HG03103 (cell line): Measurements from ENCODE around the gene C3orf20.

Experiments
- ATAC-seq: cut with Tn5 transposase; IDR thresholded peaks from one replicate; pipeline ENCODE4 v1.9.1; 2021; ENCODE audit warnings: low read depth; ENCODE audit not compliant: unreplicated experiment

Gene C3orf20

GRCh38 chr3:14792691-14793121, 117.8 kb downstream of the C3orf20 start:
- ATAC-seq = no peak

- ATAC-seq = no peak
Observed at GRCh38 chr3:14793126-14793857, 118.4 kb downstream of the C3orf20 start.

- no peak for ATAC-seq
Observed at GRCh38 chr3:14793858-14794234, 118.9 kb downstream of the C3orf20 start.

DNA sequence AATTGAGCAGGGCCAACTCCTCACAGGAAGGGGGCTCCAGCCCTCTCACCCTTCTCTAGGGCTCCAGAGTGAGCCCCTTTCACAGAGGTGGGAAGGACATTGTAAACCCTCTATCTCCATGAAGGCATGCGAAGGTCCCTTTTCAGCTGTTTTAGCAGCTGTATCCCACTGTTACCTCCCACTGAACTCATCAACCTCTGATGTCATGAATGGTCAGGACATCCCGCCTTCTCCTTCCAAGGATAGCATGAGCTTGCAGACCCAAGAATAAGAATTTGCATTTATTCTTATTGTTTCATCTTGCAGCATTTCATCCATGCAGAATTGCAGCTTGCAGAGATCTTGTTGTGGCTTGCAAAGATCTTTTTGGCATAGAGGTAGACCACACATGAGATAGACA, 119.5 kb downstream of the C3orf20 start:
- ATAC-seq = no peak

- no peak for ATAC-seq
Observed at GRCh38 chr3:14795996-14796395, 121.1 kb downstream of the C3orf20 start.

GRCh38 chr3:14796403-14797077, 121.6 kb downstream of the C3orf20 start:
- ATAC-seq = no peak

DNA sequence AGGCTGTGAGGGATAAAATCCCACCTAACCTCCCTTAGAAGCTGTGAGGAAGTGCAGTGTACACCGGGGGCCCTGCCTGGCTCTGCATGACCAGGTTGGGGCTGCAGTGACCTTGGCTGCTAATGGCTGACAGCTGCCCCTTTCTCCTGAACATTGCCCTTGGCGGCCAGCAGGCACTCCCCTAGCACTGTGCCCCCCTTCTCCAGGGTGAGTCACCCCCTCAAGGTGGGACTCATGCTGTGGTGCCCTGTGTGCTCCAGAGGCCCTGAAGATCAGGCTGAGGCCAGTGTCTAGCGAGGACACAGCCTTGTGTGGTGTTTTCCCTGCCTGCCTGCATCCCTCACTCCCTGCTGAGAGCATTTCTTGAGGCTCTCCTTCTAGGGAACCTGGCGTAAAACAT, 122.8 kb downstream of the C3orf20 start:
- no peak for ATAC-seq

DNA sequence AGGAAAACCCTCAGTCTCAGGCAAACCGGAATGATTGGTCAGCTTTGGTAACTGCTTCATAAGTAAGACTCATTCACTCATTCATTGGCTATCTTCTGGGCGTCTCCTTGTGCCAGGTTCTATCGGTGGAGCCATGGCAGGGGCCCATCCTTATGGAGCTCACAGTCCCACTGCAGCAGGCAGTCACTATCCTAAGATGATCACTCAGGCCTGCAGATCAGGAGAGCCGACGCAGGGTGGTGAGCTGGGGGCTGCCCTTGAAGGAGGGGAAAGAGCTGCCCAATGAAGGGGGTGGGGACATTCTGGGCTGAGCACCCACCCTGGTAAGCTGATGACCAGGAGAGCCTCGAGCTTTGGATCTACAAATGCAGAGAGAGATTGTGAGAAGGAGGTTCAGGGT, 123.3 kb downstream of the C3orf20 start:
- ATAC-seq = no peak

DNA sequence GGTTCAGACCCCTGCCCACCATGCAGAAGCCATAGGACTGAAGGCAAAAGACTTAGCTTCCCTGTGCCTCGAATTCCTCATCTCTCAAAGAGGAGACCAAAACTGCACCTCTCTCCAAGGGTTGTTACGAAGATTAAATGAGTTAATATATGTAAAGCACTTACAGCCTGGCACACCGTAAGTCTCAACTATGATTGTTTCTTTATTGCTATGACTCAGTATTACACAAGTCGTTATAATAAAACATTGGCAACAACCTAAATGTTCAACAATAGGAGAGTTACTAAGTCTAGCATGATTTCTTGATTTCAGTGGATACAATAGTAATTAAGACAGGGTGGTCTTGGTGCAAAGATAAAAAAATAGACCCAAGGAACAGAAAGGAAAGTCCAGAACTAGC, 124.2 kb downstream of the C3orf20 start:
- no peak for ATAC-seq

DNA sequence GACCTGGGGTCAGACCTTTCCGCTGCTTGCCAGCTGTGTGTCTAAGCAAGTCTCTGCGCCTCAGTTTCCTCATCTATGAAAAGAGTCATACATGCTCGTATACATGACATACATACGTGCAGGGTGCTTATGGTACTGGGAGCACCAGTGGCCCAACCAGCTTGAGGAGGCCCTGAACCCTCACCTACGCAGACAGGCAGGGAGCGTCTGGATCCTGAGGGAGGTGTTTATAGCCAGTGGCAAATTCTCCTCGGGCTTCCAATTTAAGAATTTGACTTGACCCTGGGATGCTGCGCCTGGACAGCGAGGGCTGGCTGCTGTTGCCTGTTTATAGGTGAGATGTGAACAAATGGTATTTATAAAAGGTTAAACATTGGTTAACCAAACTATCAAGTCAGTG, 126.1 kb downstream of the C3orf20 start:
- ATAC-seq = no peak

DNA sequence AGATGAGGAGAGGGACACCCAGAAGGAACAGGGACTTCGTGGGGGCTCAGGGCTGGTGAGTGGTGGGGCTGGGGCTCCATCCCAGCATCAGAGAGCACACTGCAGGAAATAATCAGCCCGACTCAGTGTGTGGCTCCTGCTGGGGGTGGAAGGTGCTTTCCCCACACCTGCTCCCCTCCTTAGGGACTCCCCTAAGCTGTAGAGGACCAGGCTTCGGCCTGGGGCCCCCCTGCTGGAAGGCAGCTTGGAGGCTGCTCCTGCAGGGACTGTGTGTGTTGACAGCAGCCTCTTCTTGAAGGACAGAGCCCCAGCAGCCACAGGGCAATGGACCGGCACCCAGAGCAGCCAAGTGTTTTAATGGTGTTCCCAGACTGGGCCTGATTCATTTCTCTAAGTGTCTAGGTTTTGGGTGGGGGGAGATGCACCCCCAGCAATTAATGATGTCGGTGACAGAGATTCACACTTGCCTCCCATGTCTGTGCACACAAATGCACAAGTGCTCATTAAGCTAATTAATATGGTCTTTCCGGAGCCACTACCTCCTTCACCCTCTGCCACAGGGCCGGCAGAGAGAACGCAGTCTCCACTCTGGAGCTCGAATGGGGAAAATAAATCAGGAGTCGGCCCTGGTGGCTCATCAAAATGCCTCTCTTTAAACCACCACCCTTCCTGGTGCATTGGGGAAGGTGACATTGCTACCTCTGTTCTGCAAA, 126.9 kb downstream of the C3orf20 start:
- ATAC-seq = no peak

DNA sequence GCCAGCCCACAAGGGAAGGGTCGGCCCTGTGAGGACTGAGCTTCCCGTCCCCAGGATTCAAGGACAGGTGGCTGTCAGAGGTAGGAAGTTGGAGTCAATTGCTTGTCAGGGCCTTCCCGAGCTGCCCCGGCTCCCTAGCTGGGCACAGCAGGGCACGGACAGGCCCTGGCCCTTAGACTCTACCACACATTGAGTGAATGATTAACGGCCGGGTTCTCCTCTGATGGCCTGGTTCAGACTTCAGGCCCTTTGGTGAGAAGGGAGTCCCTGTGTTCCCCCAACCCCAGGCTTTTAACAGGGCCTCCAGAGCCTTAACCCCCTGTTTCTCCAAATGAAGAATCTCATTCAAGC, 127.4 kb downstream of the C3orf20 start:
- ATAC-seq = no peak

DNA sequence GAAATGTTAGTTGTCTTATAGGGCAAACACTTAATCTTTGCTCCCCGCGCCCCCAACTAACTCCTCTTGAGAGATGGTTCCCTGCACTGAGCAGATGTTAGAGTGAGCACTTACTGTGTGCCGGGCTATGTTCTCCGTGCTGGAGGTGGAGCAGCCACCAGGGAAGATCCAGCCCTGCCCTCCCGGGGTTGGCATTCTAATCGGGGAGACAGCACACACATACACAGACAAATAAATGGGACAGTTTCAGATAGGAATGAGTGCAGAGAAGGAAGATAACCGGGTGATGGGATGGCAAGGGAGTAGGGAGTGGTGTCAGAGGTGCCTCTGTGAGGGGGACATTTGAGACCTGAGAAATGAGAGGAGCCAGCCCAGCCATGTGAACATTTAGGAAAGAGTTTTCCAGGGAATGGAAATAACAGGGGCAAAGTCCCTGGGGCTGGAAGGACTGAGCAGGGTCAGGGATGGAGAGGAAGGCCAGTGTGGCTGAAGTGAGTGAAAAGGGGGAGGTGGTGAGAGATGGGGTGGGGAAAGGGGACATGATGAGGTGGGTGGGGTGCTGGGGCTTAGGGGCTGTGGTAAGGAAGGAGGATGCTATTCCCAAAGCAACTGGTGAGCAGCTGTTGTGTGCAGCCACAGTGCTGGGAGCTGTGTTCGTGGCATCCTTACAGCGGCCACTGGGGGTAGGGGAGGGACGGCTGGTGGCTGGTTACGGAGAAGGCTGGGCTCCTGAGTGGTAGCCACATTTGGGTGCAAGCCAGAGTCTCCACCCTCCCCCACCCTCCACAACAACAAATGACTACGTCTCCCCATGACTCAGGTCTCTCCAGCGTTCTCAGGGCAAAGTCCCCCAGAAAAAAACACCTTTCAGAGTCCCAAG, 128.4 kb downstream of the C3orf20 start:
- ATAC-seq = no peak

DNA sequence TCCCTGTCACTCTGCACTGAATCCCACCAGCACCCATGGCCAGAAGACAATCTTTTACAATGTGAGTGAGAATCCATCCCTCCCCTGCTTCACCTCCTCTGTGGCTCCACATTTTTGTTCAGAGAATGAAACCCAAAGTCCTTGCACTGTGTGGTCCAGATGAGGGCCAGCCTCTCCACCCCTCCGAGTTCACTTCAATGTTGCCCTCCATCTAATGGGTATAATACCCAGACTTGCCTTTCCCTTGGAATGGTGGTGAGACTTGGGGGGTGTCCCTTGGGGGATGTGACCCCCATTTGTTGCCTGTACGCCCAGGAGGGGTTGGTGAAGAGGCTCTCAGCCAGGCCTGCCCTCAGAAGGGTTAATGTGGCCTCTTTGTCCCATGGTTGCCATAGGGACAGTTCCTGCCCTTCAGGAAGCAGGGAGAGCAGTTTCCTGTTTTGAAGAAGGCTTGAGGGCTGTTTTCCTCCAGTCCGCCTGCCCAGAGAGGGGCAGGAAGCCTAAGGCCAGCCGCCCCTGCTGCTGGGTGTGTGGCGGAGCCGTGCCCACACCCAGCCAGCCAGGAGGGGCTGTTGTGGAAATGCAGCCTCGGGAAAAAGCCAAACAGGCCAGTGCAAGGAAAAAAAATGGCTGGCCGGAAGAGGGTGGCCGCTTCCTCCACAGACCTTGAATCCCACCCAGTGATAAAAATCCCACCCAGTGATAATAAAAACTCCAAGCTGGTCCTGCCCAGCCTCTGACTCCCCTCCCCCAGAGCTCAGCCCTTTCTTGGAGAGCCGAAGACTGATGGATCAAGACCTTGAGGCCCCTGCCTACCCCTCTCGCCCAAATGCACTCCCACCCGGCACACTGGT, 129.3 kb downstream of the C3orf20 start:
- ATAC-seq = no peak

DNA sequence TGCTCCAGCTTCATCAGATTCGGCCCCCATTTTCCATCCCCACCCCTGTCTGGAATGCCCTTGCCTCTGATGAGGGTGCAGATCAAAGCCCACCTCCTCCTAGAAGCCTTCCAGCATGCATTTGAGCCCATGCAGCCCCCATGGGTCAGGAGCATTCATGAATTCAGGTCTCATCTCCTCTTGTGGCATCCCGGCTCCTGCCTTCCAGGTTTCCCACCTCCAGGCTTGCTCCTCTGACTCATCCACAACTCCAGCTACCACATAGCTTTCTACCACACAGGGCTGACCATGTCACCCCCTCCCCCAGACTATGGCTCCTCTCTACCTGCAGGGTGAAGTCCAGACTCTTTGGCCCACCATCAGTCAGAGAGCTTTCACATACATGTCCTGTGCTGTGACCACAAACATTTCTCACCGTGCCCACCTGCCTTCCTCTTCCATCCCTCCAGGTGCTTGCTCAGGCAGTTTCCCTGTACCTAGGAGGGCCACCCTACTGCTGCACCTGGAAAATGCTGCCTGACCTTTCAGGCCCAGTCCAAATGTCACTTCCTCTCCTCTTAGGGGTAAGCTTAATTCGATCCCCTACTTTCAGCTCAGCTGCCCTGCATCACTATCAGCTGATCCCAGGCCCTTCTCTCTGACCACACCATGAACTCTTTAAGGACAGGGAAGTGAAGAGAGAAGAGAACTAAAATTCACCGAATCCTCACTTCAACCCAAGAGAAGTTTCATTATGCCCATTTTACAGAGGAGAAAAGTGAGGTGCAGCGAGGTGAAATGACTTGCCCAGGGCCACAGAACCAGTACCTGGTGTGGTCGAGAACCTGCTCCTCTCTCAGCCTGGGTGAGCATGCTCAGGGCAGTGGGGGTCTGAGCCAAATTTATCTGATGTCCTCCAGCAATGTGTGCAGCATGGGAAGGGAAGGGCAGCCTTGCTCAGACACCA, 130.2 kb downstream of the C3orf20 start:
- no peak for ATAC-seq

DNA sequence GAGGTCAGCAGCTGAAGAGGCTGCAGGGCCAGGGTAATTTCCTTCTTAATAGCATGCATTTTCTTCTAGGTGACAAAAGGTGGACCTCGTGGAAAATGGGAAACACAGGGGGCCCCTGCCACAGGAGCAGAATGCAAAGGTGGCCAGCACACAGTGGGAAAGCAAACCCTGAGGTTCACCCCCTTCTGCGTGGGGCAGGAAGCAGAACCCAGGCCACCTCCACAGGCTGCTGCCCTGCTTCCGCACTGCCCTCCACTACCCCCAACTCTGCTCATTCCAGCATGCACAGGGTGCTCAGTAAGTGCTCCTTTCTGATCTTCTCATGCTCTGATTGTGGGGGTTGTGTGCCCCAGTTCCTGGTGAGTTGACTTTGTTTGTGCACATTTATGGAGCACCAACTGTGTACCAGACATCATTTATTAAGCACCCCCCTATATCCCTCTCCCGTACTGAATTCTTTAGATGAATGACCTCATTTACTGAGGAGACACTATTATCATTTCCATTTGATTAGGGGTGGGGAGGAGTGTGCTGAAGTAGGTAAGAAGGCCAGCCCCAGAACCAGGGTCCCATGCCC, 131.1 kb downstream of the C3orf20 start:
- no peak for ATAC-seq

GRCh38 chr3:14806641-14807263, 131.8 kb downstream of the C3orf20 start:
- ATAC-seq = no peak

DNA sequence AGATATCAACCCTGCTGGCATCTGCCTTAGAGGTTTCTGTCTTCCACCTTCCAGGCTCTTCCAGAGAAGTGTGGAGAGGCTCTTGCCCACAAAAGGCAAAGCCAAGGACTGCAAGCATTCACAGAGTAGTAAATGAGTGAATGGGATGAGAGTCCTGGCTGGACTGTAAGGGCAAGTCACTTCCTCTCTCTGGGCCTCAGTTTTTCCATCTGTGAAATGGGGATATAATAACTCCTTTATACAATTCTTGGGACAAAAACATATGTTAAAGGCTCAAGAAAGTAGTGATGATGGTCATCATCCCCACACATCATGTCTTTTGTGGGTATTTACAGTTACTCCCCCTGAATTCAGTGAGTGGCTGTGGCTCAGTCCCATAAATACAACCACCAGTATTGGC, 133.1 kb downstream of the C3orf20 start:
- no peak for ATAC-seq
